Natural killer cell treated with Interleukin-12 subunit alpha and Interleukin-12 subunit beta and Interleukin-15 and Interleukin-18, amount 100 ng/mL, for 72 hours (primary cell): ENCODE data around the gene SCIN. TPM values are rescaled to one million over a fixed set of nuclear protein-coding genes. Genes with fewer than 3 reads are reported as not detected.
"Not testable (repeated sequence)": the region's sequence is repeated elsewhere in the genome, so short reads cannot be mapped to it uniquely, and the experiment has no call there.

Source experiments
- ATAC-seq, 2 donors: fragments of 150-1000 bp; cut with Tn5 transposase in 1 of 2; sonication (Bioruptor Pico), chemical (Tn5 transposase) in 1 of 2; 2 replicates each; pipeline ENCODE4 v1.10.0; 2021
- DNase-seq: peaks from one replicate; pipeline ENCODE4 v3.0.0; 2022; ENCODE audit warnings: low spot score
- H3K27ac Mint-ChIP-seq, 2 donors: 1 replicate in 1 of 2; 2 replicates in 1 of 2; pipeline ENCODE4 v1.8.0; 2022; ENCODE audit warnings: mixed read lengths in 2 of 2, mild to moderate bottlenecking in 1 of 2, moderate library complexity in 1 of 2
- H3K27me3 Mint-ChIP-seq, 2 donors: 1 replicate in 1 of 2; 2 replicates in 1 of 2; pipeline ENCODE4 v1.8.0; 2022; ENCODE audit warnings: mixed read lengths in 2 of 2
- H3K36me3 Mint-ChIP-seq: one replicate; pipeline ENCODE4 v1.8.0; 2022; ENCODE audit warnings: mixed read lengths
- H3K4me1 Mint-ChIP-seq, 2 donors: 1 replicate in 1 of 2; 2 replicates in 1 of 2; pipeline ENCODE4 v1.8.0; 2022; ENCODE audit warnings: low read depth in 2 of 2, mixed read lengths in 2 of 2, mild to moderate bottlenecking in 1 of 2
- H3K4me3 Mint-ChIP-seq: one replicate; pipeline ENCODE4 v1.8.0; 2022; ENCODE audit warnings: mixed read lengths
- H3K9me3 Mint-ChIP-seq: 2 replicates; pipeline ENCODE4 v1.8.0; 2022; ENCODE audit warnings: mixed read lengths
- total RNA-seq, 2 donors: library from RNA; stranded (reverse); gene quantifications; one replicate each; pipeline ENCODE4 v1.2.3, GENCODE V29; 2022

Gene SCIN
- total RNA-seq, 2 donors from 2014 or later, result not detected

DNA sequence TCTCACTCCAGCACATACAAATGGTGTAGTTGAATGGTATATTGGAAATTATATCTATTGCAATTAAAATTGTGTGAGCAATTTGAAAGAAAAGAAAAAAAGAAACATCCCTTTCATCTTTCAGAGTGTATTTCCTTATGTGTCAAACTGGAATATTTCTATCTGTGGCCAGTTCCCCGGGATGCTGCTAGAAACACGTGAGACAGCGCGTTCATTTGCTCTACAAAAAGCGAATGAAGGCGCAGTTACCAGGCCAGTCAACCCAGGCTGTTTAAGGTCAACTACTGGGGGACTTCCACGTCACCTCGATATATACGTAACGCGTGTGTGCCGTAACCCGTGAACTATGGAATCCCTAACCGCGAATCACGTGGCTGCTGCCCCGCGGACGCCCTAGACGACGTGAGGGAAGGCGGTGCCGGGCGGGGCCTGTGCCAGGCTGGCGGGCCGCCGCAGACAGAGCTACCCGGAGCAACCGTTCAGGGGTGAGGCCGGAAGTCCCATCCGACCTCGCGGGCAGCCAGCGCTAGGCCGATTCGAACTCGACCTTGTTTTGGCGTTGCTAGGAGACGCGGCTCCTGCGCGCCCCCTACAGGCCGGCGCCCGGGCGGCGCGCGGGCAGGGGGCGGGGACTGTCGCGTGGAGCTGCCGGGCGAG lies 115.8 kb downstream of the SCIN start:
- ATAC-seq (peak; percentile 95 to 97), DNase-seq (peak; percentile 98)
- H3K27me3 Mint-ChIP-seq, result no peaks in the 10 kb centered on the region
- H3K4me3 Mint-ChIP-seq, result peak overlapping the region; percentile 93
- H3K4me1 Mint-ChIP-seq, result peaks cover 19 to 33% of the 10 kb centered on the region in 2 donors
- no peaks in the 10 kb centered on the region for H3K36me3 Mint-ChIP-seq
- peak overlapping the region; percentile 54 to 85 for H3K27ac Mint-ChIP-seq
- H3K9me3 Mint-ChIP-seq, result no peaks in the 10 kb centered on the region

- H3K27ac Mint-ChIP-seq, result peak within 1 kb of the TSS; percentile 54 to 85
- peaks cover 19 to 33% of the 10 kb centered on the region in 2 donors for H3K4me1 Mint-ChIP-seq
- peak within 1 kb of the TSS; percentile 93 for H3K4me3 Mint-ChIP-seq
- DNase-seq (peak; percentile 93), ATAC-seq (peak; percentile 79 to 84)
- no peaks in the 10 kb centered on the region for H3K36me3 Mint-ChIP-seq
- H3K9me3 Mint-ChIP-seq, result no peaks in the 10 kb centered on the region
- H3K27me3 Mint-ChIP-seq, result no peaks in the 10 kb centered on the region
These were observed 116.6 kb downstream of the SCIN start, which contains the start of gene ARL4A for GRCh38 chr7:12686891-12687717. Gene ARL4A (plus strand): TSS chr7:12687633. CDS start chr7:12688255, 622 bp downstream.

GRCh38 chr7:12687718-12688171 lies 117.2 kb downstream of the SCIN start:
- Mint-ChIP-seq H3K27me3 (no peaks in the 10 kb centered on the region), H3K27ac (peak overlapping the region; percentile 54 to 85), H3K36me3 (no peaks in the 10 kb centered on the region), H3K9me3 (no peaks in the 10 kb centered on the region), H3K4me3 (peak overlapping the region; percentile 93), H3K4me1 (peaks cover 19 to 34% of the 10 kb centered on the region in 2 donors)
- DNase-seq (no peak), ATAC-seq (no peak)

GRCh38 chr7:12688485-12689170 lies 118.1 kb downstream of the SCIN start:
- H3K36me3 Mint-ChIP-seq, DNase-seq, H3K27me3 Mint-ChIP-seq, ATAC-seq, H3K9me3 Mint-ChIP-seq: not testable (repeated sequence)
- peak overlapping the region; percentile 54 to 85 for H3K27ac Mint-ChIP-seq
- peak overlapping the region; percentile 93 for H3K4me3 Mint-ChIP-seq
- peaks cover 19 to 38% of the 10 kb centered on the region in 2 donors for H3K4me1 Mint-ChIP-seq

DNA sequence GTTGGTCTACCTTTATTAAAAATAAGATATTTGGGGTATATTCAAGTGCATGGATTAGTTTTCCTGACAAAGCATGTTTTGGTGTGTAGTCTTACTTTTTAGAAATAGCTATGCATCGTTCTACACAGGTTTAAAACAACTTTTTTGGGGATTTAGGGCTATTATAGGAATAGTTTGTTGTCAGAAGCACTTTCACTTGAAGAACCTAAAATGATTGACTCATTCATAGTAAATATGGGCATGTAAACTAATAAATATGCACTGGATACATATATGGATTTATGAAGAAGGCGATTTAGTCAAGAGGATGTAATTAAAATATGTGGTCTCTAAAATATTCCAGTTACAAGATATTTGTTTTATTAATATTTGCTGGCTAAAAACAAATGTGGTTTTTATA lies 118.9 kb downstream of the SCIN start:
- no peak overlapping the region for H3K27ac Mint-ChIP-seq
- no peaks in the 10 kb centered on the region for H3K9me3 Mint-ChIP-seq
- no peak for DNase-seq
- no peak for ATAC-seq
- no peaks in the 10 kb centered on the region for H3K36me3 Mint-ChIP-seq
- H3K4me1 Mint-ChIP-seq, result peaks cover 19 to 38% of the 10 kb centered on the region in 2 donors
- no peak overlapping the region for H3K4me3 Mint-ChIP-seq
- no peaks in the 10 kb centered on the region for H3K27me3 Mint-ChIP-seq

DNA sequence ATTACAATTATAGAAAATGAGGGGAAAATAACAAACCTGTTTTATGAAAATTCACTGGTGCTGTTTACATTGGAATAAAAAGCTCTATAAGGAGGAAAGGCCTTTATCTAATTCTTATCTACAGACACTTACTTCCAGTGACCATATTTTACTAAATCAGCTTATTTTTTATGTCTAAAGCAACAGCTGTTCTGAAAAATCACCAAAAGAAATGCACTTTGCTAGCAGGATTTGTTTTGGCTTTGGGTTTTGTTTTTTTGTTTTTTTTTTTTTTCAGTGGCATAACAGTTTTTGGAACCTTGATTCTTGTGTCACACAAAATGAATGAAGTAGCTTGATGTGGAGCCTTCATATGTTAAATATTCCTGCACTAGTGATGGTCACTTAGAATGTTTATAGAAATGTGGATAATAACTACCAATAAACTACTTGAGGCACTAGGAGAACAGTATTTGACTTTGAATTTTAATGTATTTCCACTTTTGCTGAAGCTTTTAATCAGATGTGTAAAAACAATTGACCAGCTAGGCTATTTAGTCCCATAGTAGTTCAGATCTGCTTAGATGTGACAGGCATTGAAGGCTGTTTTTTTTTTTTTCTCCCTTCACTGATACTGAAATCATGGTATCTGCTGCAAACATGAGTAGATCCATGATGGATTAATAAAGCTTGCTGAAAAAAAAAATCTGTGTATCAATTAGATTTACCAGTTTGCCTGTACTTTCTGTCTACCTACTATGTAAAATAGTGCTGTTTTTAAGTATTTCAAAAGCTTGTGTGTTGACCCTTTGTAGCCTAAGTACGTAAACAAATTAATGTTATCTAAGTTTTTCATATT lies 119.7 kb downstream of the SCIN start:
- Mint-ChIP-seq H3K27ac (no peak overlapping the region), H3K9me3 (no peaks in the 10 kb centered on the region), H3K27me3 (no peaks in the 10 kb centered on the region), H3K4me1 (peaks cover 19 to 38% of the 10 kb centered on the region in 2 donors), H3K4me3 (no peak overlapping the region), H3K36me3 (no peaks in the 10 kb centered on the region)
- DNase-seq (no peak), ATAC-seq (no peak)

DNA sequence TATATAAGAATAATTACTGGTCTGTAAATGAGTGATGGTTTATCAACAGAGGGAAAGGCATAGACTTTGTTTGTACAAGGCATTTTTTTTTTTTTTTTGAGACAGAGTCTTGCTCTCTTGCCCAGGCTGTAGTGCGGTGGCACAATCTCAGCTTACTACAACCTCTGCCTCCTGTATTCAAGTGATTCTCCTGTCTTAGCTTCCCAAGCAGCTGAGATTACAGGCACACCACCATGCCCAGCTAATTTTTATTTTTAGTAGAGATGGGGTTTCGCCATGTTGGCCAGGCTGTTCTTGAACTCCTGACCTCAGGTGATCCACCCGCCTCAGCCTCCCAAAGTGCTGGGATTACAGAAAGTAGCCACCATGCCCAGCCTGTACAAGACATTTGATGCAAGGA lies 120.9 kb downstream of the SCIN start:
- ATAC-seq, H3K4me3 Mint-ChIP-seq, H3K27me3 Mint-ChIP-seq, H3K27ac Mint-ChIP-seq, H3K9me3 Mint-ChIP-seq, DNase-seq, H3K36me3 Mint-ChIP-seq: not testable (repeated sequence)
- H3K4me1 Mint-ChIP-seq, result peaks cover 11 to 34% of the 10 kb centered on the region in 2 donors

- Mint-ChIP-seq H3K9me3 (no peaks in the 10 kb centered on the region), H3K27ac (no peak overlapping the region), H3K27me3 (no peaks in the 10 kb centered on the region), H3K36me3 (no peaks in the 10 kb centered on the region), H3K4me1 (peaks cover 10 to 38% of the 10 kb centered on the region in 2 donors), H3K4me3 (no peak overlapping the region)
- ATAC-seq (no peak), DNase-seq (no peak)
These were observed 121.5 kb downstream of the SCIN start for GRCh38 chr7:12692035-12692434.

GRCh38 chr7:12692479-12693259 lies 122.1 kb downstream of the SCIN start:
- H3K36me3 Mint-ChIP-seq, result no peaks in the 10 kb centered on the region
- H3K4me1 Mint-ChIP-seq, result peaks cover 5 to 33% of the 10 kb centered on the region in 2 donors
- no peak overlapping the region for H3K27ac Mint-ChIP-seq
- DNase-seq, result no peak
- no peak for ATAC-seq
- H3K4me3 Mint-ChIP-seq, result no peak overlapping the region
- H3K9me3 Mint-ChIP-seq, result no peaks in the 10 kb centered on the region
- H3K27me3 Mint-ChIP-seq, result no peaks in the 10 kb centered on the region

DNA sequence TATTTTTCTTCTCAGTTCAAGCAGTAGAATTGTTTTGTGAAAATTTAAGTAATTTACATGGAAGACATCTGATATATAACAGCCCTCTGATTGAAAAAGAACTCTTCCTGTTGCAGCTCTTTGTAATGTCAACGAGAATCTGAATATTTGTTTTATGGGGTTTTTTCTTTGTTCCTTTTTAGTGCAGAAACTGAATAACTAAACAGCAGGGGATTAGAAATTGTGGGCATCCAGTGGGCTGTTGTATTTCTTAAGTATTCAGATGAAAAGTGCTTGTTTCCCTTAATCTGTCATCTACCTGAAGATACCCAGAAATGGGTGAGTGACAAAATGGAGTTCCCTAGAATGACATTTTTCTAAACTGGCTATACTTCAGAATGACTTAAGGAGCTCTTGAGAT lies 124.3 kb downstream of the SCIN start:
- Mint-ChIP-seq H3K27ac (no peak overlapping the region), H3K4me1 (peaks cover 0 to 12% of the 10 kb centered on the region in 2 donors), H3K27me3 (no peaks in the 10 kb centered on the region), H3K9me3 (no peaks in the 10 kb centered on the region), H3K4me3 (no peak overlapping the region), H3K36me3 (no peaks in the 10 kb centered on the region)
- ATAC-seq (no peak), DNase-seq (no peak)

GRCh38 chr7:12695965-12696364 lies 125.4 kb downstream of the SCIN start:
- ATAC-seq (no peak), DNase-seq (no peak)
- Mint-ChIP-seq H3K4me1 (peaks cover 0 to 11% of the 10 kb centered on the region in 2 donors), H3K9me3 (no peaks in the 10 kb centered on the region), H3K4me3 (no peak overlapping the region), H3K27ac (no peak overlapping the region), H3K36me3 (no peaks in the 10 kb centered on the region), H3K27me3 (no peaks in the 10 kb centered on the region)

DNA sequence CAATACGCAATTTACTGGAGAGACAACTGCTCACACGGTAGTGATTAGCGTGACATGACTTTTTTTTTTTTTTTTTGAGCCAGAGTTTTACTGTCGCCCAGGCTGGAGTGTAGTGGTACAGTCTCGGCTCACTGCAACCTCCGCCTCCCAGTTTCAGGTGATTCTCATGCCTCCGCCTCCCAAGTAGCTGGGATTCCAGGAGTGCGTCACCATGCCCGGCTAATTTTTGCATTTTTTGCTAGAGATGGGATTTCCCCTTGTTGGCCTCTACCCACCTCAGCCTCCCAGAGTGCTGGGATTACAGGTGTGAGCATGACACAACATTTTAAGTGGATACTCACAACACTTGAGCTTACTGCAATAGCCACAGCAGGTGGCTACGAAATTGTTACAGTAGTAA lies 128.8 kb downstream of the SCIN start:
- Mint-ChIP-seq H3K27ac (no peak overlapping the region), H3K27me3 (no peaks in the 10 kb centered on the region), H3K4me3 (no peak overlapping the region), H3K4me1 (peaks cover 0 to 6% of the 10 kb centered on the region in 2 donors), H3K9me3 (no peaks in the 10 kb centered on the region), H3K36me3 (peaks cover 6% of the 10 kb centered on the region)
- no peak for ATAC-seq
- DNase-seq, result no peak
